Measurements from ENCODE around the gene SIRPA. TPM values are rescaled to one million over a fixed set of nuclear protein-coding genes. Genes with fewer than 3 reads are reported as not detected.

Gene SIRPA
- total and polyA plus RNA-seq, 2 of the 4 experiments (the other 2 are of a cell fraction) = 9.9 to 40.2 TPM

- CTCF ChIA-PET = no interaction called here
- H3K4ac ChIP-seq (ENCODE audit: low read depth, low read length) = no peak overlapping the region
- WGBS, 2 experiments (ENCODE audit: extremely low coverage in 2 of 2, insufficient read length in 1 of 2) = 97% methylated on average over 6 of the region's 25 CpGs; no CpG with 5 or more reads in 1 of the 2 experiments
- H4K8ac ChIP-seq (ENCODE audit: low read depth in 2 of 2, low read length in 2 of 2) = no peak overlapping the region
- peaks cover 5% of the 10 kb centered on the region; the same call in 1 of the 2 replicates for H3K27me3 ChIP-seq (ENCODE audit: control insufficient read depth, insufficient read depth, low read length)
- no peak overlapping the region for H3K27ac ChIP-seq (ENCODE audit: insufficient read depth, low read length)
- no peak overlapping the region for H3K56ac ChIP-seq (ENCODE audit: extremely low read depth, insufficient read depth, low read length)
- H4K91ac ChIP-seq (ENCODE audit: insufficient read depth, low read depth, low read length) = no peak overlapping the region
- no peak for TF ChIP-seq SMC3 (IDR thresholded peaks at IDR 0.05; ENCODE audit: low read depth, low read length)
- TF ChIP-seq FOS (IDR thresholded peaks at IDR 0.05; ENCODE audit: low read depth, low read length) = no peak
- H3K9me1 ChIP-seq (ENCODE audit: insufficient read depth, low read length) = peaks cover 7% of the 10 kb centered on the region
- ATAC-seq (ENCODE audit: low read depth) (no peak), DNase-seq (no peak)
- H4K5ac ChIP-seq (ENCODE audit: low read depth, low read length) = no peak overlapping the region
- no peak overlapping the region for H3K4me2 ChIP-seq (ENCODE audit: low read depth, low read length)
- no peak overlapping the region for H3K18ac ChIP-seq (ENCODE audit: low read depth, low read length)
- H3K23ac ChIP-seq (ENCODE audit: low read depth, low read length) = no peak overlapping the region
- POLR2A ChIA-PET (ENCODE audit: unreplicated experiment) = no interaction called here
- no peaks in the 10 kb centered on the region for H3K9me3 ChIP-seq (ENCODE audit: control insufficient read depth, insufficient read depth, low read length)
- no peak overlapping the region for H2BK120ac ChIP-seq (ENCODE audit: low read depth, low read length)
- peaks cover 3% of the 10 kb centered on the region; the same call in 1 of the 2 replicates for H4K20me1 ChIP-seq (ENCODE audit: insufficient read depth, low read length)
- no peak overlapping the region for H2AK9ac ChIP-seq (replicated peaks; ENCODE audit: low read depth, low read length, poor library complexity)
- H3K9ac ChIP-seq (ENCODE audit: low read depth, low read length) = no peak overlapping the region
- H2BK20ac ChIP-seq (ENCODE audit: low read depth, low read length) = no peak overlapping the region
- H2BK15ac ChIP-seq (ENCODE audit: low read depth, low read length) = no peak overlapping the region
- H3K4me1 ChIP-seq (ENCODE audit: control insufficient read depth, insufficient read depth, low read length) = peaks cover 17% of the 10 kb centered on the region
- H2BK5ac ChIP-seq (ENCODE audit: low read depth, low read length, poor library complexity, severe bottlenecking) = no peak overlapping the region
- H2AK5ac ChIP-seq (ENCODE audit: low read depth, low read length) = no peak overlapping the region
- H3K79me1 ChIP-seq (ENCODE audit: low read depth in 1 of 2, low read length in 2 of 2) = no peaks in the 10 kb centered on the region
- no peak overlapping the region for H3K14ac ChIP-seq (replicated peaks; ENCODE audit: low read depth, low read length)
- peaks cover 22% of the 10 kb centered on the region; the same call in 1 of the 2 replicates for H3K36me3 ChIP-seq (ENCODE audit: control insufficient read depth, insufficient read depth, low read length)
- H3K4me3 ChIP-seq (ENCODE audit: insufficient read depth, low read depth, low read length) = no peak overlapping the region
- intact Hi-C loops (cut with micrococcal nuclease) = no loop called here
- H2AFZ ChIP-seq (replicated peaks; ENCODE audit: low read length, poor library complexity) = no peak overlapping the region
- no TSS peak for BruUV-seq (replicated peaks)
- in situ Hi-C loops (cut with MboI; ENCODE audit: low sequenced_read_pairs) = no loop called here
- dilution Hi-C loops (cut with HindIII; ENCODE audit: low sequenced_read_pairs, unreplicated experiment) = no loop called here
These were observed 42.2 kb downstream of the SIRPA start for GRCh38 chr20:1937316-1937976.
